COR-L47 (cell line): ENCODE results near the gene KRTAP10-6.
A peak's percentile ranks its signal among the peaks of the same experiment; 100 is the strongest.
"Not testable (repeated sequence)": the region's sequence is repeated elsewhere in the genome, so short reads cannot be mapped to it uniquely, and the experiment has no call there.

Experiments
- DNase-seq: peaks from one replicate; lab custom pipeline; 2025; lab: John Stamatoyannopoulos, UW

KRTAP10-6 gene

DNA sequence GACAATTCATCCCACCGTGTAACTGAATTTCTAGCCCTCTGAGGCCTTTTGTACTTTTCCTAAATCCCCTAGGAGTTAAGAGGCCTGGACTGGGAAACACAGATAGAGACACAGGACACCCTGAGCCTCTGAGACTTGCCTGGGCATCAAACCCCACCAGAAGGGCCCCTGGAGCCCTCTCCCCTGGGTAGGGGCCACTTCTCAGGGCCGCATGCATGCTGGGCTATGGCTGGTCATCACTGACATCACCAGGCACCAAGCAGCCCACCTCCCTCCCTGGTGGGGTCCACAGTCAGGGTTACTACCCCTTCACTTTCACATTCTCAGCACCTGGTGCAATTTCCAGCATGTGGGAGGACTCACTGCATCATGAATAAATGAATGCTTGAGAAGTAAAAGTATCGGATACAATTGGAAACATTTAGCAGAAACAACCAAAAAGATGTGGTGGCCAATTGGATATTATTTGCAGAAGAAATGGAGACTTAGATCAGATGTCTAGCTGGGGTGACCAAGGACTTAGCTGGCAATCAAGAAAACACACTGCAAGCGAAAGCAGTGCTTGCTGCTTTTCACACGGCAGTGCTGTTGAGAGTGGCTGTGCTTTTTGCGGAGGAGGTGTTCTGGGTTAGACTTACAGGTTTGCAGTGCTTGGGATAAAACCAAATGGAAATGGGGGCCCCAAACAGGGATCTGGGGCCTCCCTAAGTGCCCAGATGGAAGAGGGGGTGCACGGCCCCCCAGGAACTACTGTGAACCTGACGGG lies 7.1 kb upstream of the KRTAP10-6 start:
- no peak for DNase-seq

DNA sequence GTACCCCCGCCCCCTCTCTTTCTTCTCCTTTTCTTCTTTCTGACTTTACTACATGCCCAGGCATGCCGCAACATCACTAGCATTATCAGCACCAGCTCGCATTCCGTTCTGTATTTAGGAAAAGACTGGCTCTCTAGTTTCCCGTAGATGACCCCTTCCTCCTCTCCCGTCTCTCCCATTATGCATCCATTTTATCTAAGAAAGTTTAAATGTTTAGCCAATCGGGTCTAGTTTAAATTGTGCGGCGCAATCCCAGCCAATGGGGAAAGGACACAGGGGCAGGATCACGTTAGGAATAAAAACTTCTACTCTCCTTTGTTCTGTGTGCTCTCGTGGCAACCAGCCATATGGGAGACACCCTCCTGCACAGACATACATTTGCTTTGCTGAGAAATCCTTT lies 5.8 kb upstream of the KRTAP10-6 start:
- no peak for DNase-seq

DNA sequence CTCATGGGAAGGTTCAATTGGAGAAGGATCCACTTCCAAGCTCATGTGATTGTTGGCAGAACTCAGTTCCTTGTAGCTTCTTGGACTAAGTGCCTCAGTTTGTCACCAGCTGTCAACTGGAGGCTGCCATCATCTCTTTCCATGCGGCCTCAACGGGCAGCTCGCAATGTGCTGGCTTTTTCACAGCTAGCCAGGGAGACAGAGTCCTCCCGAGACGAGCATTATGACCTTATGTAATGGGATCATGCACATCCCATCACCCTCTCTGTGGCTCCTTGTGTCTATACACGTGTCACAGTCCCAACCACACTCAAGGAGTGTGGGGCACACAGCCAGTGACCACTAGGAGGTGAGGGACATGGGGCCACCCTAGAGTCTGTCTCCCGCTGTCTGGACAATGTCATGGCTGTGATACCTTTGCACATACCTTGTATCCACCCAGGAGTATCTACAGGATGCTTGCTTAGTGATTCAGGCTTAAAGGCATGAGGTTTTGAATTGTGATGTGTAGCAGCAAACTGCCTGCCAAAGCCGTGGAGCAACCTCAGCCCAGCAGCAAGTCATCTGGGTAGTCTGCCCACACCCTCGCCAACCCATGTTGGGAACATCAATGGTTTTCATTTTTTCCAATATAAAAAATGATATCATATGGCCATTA lies 3.9 kb upstream of the KRTAP10-6 start:
- DNase-seq = no peak

DNA sequence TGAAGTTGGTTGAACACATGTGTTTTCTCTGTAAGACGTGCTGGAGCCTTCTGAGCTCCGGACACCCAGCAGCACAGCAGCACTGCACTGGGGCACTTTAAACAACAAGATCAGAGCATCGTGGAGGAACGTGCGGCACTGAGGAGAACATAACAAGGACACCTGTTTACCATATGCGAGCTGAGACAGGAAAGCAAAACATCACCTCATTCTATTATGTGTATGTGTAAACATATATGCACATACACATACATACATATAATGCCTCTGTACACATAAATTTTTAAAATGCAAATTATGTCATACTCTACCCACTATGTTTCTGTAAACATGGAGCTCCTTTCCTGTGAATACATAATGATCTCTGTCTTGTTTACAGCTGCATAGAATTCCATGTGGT lies 3.2 kb upstream of the KRTAP10-6 start:
- DNase-seq = no peak

DNA sequence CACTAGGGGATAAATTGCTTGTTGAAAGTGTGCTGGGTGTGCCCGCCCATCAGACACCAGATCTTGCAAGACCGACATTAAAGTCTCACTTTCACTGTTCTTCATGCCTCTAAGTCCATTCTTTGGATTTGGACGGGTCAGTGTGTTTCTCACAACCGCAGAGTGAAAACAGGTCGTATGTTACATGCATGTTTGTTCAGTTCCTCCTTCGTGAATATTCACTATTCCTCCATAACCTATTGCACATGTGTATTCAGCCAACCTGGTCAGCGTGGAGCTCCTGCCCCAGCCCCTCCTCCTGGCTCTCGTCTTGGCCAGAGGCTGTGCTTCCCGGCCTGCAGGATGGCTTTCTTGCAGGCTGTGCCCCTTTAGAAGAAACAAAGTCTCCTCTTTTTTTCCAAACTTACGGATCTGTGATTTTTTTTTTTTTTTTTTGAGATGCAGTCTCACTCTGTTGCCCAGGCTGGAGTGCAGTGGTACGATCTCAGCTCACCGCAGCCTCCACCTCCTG lies 2.2 kb upstream of the KRTAP10-6 start:
- DNase-seq = no peak

DNA sequence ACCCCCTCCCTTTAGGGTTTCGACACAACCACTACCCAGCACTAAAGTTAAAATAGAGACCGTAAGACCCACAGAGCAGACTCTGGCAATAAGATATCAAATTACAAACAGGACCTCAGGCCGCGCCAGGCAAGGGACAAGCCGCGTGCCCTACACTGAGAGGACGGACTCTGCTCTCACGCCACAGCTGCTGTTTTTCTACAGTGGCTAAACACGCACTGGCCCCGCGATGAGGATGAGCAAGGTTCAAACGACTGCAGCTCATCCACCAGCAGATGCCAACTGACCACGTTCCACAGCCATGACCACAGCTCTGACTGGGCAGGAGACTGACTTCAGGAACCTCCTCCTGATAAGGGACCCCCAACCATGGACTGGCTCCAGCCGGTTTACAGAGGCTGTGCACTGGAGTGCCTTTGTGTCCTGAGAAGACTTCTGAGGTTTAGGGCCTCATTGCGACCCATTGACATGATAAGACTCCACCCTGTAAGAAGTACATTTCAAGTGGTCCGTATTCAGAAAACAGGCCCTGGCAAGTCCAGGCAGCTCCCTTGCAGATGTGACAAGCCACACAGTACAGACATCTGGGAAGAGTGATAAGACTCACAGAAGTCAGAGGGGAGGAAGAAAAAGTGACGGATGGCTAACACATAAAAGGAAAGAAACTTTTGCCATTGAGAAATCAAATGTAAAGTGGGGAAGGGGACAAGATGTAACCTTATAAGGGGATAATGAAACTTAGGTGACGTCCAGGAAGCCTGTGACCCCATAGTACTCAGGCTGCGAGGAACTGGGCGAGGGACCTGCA lies 1.5 kb upstream of the KRTAP10-6 start:
- no peak for DNase-seq

DNA sequence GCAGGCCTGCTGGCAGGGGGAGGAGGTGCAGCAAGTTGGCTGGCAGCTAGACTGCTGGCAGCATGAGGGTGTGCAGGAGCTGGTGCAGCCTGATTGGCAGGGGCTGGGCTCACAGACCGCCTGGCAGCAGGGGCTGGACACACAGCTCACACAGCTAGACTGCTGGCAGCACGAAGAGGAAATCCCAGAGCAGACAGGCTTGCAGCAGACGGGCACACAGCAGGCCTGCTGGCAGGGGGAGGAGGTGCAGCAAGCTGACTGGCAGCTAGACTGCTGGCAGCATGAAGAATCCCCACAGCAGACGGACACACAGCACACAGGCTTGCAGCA lies 539 bp downstream of the KRTAP10-6 start:
- not testable (repeated sequence) for DNase-seq

DNA sequence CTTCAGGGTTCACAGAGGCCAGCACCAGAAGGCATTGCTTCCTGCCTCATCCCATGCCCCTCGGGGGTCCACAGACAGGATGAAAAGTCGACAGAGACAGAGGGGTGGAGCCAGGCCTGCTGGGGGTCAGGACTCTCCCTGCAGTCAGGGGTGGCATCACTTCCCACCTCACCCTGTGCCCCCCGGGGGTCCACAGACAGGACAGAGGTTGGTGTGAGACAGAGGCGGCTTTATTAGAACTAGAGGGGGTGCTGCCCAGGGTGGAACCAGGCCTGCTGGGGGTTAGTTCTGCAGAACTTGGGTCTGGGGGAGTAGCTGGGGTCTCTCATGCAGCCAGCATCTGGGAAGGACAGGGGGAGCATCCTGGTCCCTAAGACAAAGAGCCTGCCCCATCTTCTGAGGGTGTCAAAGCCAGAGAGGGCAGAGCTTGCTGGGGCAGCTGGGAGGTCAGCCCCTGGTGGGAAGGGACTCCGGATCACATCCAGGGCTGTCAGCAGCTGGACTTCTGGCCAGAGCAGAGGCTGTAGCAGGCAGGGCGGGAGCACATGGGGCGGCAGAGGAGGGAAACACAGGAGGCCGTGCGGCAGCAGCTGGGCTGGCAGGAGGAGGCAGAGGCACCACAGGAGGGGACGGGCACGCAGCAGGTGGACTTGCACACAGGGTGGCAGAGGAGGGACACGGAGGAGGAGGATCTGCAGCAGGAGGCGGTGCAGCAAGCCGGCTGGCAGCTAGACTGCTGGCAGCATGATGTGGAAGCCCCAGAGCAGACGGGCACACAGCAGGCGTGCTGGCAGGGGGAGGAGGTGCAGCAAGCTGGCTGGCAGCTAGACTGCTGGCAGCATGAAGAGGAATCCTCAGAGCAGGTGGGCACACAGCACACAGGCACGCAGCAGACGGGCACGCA lies 1.2 kb downstream of the KRTAP10-6 start:
- DNase-seq = peak; percentile 57

DNA sequence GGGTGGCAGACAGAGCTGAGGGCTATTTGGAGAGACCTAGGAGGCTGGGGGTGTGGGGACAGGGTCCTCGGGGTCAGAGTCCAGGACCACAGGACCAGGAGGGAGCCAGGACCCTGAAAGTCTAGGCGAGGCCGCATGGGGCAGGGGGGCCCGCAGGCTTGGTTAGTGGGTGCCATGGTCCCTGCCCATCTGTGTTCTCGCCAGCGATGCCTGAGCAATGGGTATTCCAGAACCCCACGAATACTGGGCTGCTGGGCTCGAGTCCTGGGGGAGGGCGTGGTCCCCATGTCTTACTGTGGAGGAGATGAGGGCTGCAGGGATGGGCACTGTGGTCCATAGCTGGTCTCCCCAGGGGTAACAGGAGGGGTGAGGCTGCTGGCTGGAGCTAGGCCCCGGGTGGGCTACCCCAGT lies 2.0 kb downstream of the KRTAP10-6 start:
- DNase-seq = no peak

DNA sequence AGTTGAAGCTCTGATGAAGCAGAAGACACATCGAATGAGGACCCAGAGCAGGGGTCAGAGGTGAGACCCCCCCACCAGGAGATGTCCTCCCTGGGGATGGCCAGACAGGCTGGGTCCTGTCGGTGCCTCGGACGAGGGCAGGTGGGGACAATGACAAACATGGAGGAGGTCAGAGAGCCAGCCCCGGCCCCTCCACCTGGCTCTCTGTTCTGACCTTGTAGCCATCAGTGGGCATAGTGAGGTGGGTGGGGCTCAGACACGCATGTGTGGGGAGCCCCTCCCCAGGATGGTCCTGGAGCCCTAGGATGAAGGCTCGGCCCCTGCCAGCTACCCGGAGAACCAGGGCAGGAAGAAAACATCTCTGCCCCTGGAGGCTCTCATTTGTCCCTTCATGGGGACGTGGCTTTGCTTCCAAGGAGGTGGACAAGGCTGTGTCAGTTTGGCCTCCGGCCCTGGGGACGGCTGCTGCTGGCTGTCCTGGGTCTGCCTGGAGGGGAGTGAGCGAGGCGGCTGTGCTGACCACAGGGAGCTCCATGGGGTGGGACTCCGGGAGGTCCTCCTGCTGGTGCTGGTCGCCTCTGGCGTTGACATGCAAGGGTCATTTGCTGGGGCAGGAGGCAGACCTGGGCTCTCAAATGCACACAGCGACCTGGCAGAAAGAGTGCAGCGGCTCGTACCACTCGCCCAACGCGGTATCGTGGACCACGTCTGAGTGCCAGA lies 2.6 kb downstream of the KRTAP10-6 start:
- no peak for DNase-seq

DNA sequence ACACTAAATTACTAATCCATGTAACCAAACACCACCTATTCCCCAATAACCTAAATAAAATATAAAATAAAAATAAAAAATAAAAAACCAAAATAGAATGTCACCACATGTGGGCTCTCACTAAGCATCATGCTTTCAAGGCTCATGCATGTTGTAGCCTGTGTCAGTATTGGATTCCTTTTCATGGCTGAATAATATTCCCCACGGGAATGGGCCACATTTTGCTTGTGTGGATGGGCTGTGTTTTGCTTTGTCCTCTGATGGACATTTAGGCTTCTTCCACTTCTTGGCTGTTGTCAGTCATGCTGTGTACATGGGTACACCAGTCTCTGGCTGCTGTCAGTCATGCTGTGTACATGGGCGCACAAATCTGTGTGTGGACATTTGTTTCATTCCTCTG lies 3.2 kb downstream of the KRTAP10-6 start:
- DNase-seq = no peak

DNA sequence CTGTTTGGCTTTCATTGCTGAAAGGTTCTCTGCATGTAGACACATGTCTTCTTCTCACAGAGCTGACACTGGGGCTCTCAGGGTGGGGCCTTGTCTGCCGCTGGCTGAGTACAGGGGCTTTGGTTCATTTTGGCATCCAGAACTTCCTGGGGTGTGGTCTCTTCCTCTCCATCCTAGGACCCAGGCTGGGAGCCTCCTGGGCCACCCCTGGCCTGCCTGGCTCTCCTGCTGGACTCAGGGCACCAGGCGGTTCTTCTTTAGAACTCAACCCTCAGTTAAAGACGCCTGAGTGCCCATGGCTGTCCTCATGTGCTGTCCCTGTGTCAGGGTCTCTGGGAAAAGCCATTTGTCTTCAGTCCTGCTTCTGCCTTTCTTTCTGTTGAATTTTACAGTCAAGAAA lies 6.4 kb downstream of the KRTAP10-6 start:
- DNase-seq = no peak

DNA sequence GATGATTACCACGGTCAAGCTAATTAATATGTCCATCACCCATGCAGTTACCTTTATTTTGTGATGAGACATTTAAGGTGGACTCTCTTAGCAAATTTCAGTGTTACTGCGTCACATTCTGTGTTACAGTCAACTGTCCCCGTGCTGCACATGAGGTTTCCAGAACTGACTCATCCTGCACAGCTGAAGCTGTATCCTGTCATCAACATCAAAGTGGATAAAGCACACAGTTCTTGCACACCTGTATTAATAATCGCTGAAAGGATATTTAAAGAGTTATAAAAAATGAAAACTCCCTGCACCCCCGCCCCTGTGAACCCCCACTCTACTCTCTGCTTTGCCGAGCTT lies 8.5 kb downstream of the KRTAP10-6 start:
- DNase-seq = peak; percentile 70

DNA sequence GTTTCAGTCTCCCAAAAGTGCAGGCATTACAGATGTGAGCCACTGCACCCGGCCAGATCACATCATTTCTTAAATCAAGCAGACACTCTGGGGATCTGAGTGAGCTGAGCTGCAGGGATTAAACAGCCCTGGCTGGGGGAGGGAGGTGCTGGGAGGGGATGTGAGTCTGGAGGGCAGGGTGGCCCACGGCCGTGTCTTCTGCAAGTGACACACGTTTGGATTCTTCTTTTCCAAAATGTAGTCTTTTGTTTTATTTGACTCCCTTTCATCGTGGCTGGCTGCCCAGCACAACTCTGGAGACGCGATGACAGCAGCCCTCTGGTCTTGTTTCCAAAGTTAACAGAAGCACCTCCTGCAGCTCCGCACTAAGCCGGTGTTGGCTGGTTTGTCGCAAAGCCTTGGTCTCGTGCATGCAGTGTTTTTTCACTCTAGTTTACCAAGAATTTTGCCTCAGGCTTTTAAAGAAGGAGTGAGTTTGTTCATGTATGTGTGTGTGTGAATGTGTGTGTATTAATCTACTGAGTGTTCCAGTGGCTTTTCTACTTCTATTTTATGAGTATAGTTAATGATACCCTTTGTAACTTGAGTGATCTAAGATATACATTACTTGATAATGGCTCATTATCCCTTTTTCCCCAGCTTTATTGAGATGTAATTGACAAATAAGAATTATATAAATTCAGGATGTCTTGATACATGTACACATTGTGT lies 9.1 kb downstream of the KRTAP10-6 start:
- DNase-seq = peak; percentile 77

DNA sequence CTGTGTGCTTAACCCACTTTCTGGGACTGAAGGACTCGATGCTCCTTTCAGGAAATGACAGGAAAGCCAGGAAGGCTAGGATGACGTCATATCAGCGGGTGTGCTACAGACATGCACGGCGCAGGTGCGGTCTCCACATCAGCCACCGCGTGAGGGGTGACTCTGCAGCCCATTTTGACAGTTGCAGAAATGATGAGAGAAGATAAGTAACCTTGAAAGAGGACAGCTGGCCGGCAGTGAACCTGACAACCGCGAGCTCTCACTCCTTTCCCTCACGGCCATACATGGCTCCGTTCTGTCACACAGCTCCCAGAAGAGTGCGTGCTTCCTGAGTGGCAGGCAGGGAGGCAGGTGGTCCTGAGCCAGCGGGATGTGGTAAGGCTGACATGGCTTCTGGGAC lies 10.2 kb downstream of the KRTAP10-6 start:
- no peak for DNase-seq

DNA sequence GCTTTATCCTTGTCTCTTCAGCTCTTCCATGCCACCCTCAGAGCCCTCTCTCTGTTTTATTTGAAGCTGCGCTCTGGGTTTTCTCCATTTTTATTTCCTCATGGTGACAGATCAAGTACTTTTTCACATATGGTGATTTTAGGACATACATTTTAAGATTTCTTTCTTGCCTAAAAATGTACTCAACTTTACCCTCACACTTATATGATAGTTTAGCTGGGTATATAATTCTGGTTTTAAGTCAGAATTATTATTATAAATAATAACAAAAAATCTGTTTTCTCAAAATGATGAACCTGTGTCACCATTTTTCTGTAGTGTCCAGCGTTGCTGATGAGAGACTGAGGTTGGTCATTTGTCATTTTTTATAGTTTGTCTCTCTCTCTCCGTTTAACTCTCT lies 11.1 kb downstream of the KRTAP10-6 start:
- no peak for DNase-seq

DNA sequence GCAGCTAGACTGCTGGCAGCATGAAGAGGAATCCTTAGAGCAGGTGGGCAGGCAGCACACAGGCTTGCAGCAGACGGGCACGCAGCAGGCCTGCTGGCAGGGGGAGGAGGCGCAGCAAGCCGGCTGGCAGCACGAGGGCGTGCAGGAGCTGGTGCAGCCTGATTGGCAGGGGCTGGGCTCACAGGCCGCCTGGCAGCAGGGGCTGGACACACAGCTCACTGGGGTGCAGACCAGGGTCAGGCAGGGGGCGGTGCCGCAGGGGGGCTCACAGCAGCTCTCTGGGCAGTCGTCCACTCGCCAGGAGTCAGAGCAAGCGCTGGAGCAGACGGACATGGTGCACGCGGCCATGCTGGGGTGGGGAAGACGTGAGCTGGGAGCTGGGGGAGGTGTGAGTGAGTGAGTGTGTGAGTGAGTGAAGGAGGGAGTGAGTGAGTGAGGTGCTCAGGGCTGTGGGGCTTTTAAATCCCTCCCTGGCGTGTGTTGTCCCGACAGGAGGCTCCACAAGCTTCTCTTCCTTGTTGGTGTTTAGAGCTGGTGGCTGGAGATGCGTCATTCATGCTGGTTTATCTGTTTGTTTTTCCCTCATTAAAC lies 12.0 kb downstream of the KRTAP10-6 start, which contains the start of gene KRTAP10-5:
Gene KRTAP10-5, minus strand, starts transcription at position 374 of the 591 bp plus-strand sequence. Its CDS starts 26 bp downstream, at position 348.
- not testable (repeated sequence) for DNase-seq

DNA sequence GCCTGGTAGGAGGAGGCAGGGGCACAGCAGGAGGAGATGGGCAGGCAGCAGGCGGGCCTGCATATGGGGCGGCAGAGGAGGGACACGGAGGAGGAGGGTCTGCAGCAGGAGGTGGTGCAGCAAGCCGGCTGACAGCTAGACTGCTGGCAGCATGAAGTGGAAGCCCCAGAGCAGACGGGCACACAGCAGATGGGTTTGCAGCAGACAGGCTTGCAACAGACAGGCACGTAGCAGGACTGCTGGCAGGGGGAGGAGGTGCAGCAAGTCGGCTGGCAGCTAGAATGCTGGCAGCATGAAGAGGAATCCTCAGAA lies 12.5 kb downstream of the KRTAP10-6 start:
- DNase-seq = no peak

DNA sequence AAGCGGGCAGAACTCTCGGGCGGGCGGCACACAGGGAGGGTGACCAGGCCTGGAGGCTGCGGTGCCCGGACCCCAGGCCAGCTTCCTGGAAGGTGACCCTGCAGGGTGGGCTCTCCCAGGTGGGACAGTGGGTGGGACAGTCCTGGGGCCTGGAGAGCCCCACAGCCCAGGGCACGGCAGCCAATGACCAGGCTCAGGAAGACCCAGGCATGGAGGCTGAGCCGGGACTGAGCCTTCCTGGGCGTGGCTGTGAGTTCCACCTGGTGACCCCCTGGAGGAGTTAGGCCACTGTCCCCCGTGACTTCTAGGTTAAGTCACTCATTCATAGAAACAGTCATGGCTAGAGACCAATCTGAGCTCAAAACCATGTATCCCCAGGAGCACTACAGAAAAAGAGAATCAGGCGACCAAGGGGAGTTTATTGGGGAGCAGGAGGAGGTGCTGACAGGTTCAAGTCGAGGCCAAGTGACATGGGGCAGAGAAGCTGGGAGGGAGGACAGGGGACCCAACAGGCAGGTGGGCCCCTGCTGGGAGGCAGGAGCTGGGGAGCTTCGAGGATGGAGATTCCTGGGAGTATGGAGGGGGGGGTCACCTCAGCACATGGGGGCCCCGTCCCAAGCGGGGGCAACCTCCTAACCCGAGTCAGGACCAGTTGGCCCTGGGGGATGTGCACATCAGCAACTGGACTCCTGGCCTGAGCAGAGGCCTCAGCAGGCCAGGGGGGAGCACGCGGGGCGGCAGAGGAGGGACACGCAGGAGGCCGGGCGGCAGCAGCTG lies 13.1 kb downstream of the KRTAP10-6 start:
- no peak for DNase-seq
